Keratinocyte (primary cell): ENCODE measurements around the gene MYO16. TPM values are rescaled to one million over a fixed set of nuclear protein-coding genes. Genes with fewer than 3 reads are reported as not detected.

Experiments used
- DNase-seq: peaks from one replicate; pipeline ENCODE4 v3.0.0-alpha.2; 2011; ENCODE audit warnings: low read depth, missing footprints, low spot score
- FAIRE-seq: peaks from 2 replicates; lab custom pipeline; 2011; peaks lifted over from hg19 to GRCh38; lab: Jason Lieb, UNC
- H2AFZ ChIP-seq: 2 replicates; pipeline ENCODE4 v1.6.0; 2012; ENCODE audit warnings: low read length, control low read depth, inconsistent platforms; ENCODE audit not compliant: control insufficient read depth
- H3K27ac ChIP-seq: 2 replicates; pipeline ENCODE4 v1.5.1; 2011; ENCODE audit warnings: low read length; ENCODE audit not compliant: control insufficient read depth, insufficient read depth
- H3K27me3 ChIP-seq: 3 replicates; pipeline ENCODE4 v1.6.0; 2011; ENCODE audit warnings: low read length; ENCODE audit not compliant: control insufficient read depth, insufficient read depth; ENCODE audit errors: extremely low read depth
- H3K36me3 ChIP-seq, 2 experiments: 2 replicates in 1 of 2; 3 replicates in 1 of 2; pipeline ENCODE4 v1.5.1; 2011; ENCODE audit warnings: low read length in 2 of 2, mild to moderate bottlenecking in 1 of 2; ENCODE audit not compliant: control insufficient read depth in 2 of 2, insufficient read depth in 2 of 2; ENCODE audit errors: extremely low read depth in 1 of 2
- H3K4me1 ChIP-seq: 3 replicates; pipeline ENCODE4 v1.5.1; 2011; ENCODE audit warnings: low read length; ENCODE audit not compliant: control insufficient read depth, insufficient read depth; ENCODE audit errors: extremely low read depth
- H3K4me2 ChIP-seq: 3 replicates; pipeline ENCODE4 v1.6.0; 2011; ENCODE audit warnings: low read depth, low read length; ENCODE audit not compliant: control insufficient read depth, insufficient read depth; ENCODE audit errors: extremely low read depth
- H3K4me3 ChIP-seq, 3 experiments: fragments of 200-600 bp in 1 of 3; sonication (generic) in 1 of 3; 2 replicates in 2 of 3; 3 replicates in 1 of 3; pipeline ENCODE4 v1.5.1; 2011 to 2016; ENCODE audit warnings: low read length in 3 of 3, mild to moderate bottlenecking in 3 of 3, control low read depth in 2 of 3, inconsistent platforms in 1 of 3, low read depth in 1 of 3, mixed read lengths in 1 of 3, mixed run types in 1 of 3, moderate library complexity in 1 of 3; ENCODE audit not compliant: control insufficient read depth in 2 of 3, insufficient read depth in 2 of 3; ENCODE audit errors: extremely low read depth in 1 of 3
- H3K79me2 ChIP-seq: 2 replicates; pipeline ENCODE4 v1.6.0; 2012; ENCODE audit warnings: low read length; ENCODE audit not compliant: control insufficient read depth, insufficient read depth
- H3K9ac ChIP-seq: 3 replicates; pipeline ENCODE4 v1.6.0; 2011; ENCODE audit warnings: low read length; ENCODE audit not compliant: control insufficient read depth, insufficient read depth; ENCODE audit errors: extremely low read depth
- H3K9me1 ChIP-seq: 3 replicates; pipeline ENCODE4 v1.6.0; 2011; ENCODE audit warnings: low read length; ENCODE audit not compliant: control insufficient read depth, insufficient read depth; ENCODE audit errors: extremely low read depth
- H3K9me3 ChIP-seq: 2 replicates; pipeline ENCODE4 v1.5.1; 2012; ENCODE audit warnings: low read depth, low read length; ENCODE audit not compliant: control insufficient read depth
- H4K20me1 ChIP-seq: 3 replicates; pipeline ENCODE4 v1.6.0; 2011; ENCODE audit warnings: low read length; ENCODE audit not compliant: control insufficient read depth, insufficient read depth; ENCODE audit errors: extremely low read depth
- CTCF ChIP-seq, 3 experiments: IDR thresholded peaks in 1 of 3; conservative IDR thresholded peaks in 1 of 3; optimal IDR thresholded peaks in 1 of 3; 2 replicates in 2 of 3; 3 replicates in 1 of 3; pipeline versions ENCODE3 to v1.5.1; 2011; ENCODE audit warnings: low read length in 3 of 3, mild to moderate bottlenecking in 3 of 3, moderate library complexity in 2 of 3, control low read depth in 1 of 3, inconsistent platforms in 1 of 3; ENCODE audit not compliant: insufficient read depth in 2 of 3; ENCODE audit errors: extremely low read depth in 1 of 3
- EZH2 ChIP-seq: IDR thresholded peaks from one replicate; pipeline ENCODE4 v1.6.1; 2012; ENCODE audit warnings: inconsistent platforms, mild to moderate bottlenecking, low read length, moderate library complexity
- dilution Hi-C: fragments of 300-500 bp; cut with MboI; formaldehyde crosslinking; loops from one replicate; pipeline ENCODE4 v1.7.0; 2020; ENCODE audit warnings: low sequenced_read_pairs; ENCODE audit not compliant: extremely low pct_ligation_motif_present
- polyA plus RNA-seq, 5 experiments: library from polyadenylated mRNA; depleted of rRNA in 3 of 5; stranded (reverse) in 3 of 5; stranded (forward) in 1 of 5; unstranded in 1 of 5; fragments of >200 nt; gene quantifications; 1 replicate in 1 of 5; 2 replicates in 3 of 5; 3 replicates in 1 of 5; pipeline versions ENCODE4 v1.2.1 to v1.2.3, GENCODE V29; 2011 to 2012; ENCODE audit warnings: missing spikeins in 2 of 5, low read depth in 1 of 5, low replicate concordance in 1 of 5

Gene MYO16
- polyA plus RNA-seq, 1 donor (not counting 4 experiments of a cell fraction or from before 2014, with no cell fraction given), result 0.08 TPM

GRCh38 chr13:108708921-108709320, 79.5 kb downstream of the MYO16 start:
- Histone ChIP-seq H3K36me3 (no peaks in the 10 kb centered on the region), H3K9ac (no peak overlapping the region), H3K4me1 (no peaks in the 10 kb centered on the region), H2AFZ (no peak overlapping the region), H3K79me2 (no peaks in the 10 kb centered on the region), H3K27ac (no peak overlapping the region), H3K9me1 (no peaks in the 10 kb centered on the region), H3K27me3 (no peaks in the 10 kb centered on the region), H3K4me2 (no peak overlapping the region), H4K20me1 (no peaks in the 10 kb centered on the region), H3K9me3 (no peaks in the 10 kb centered on the region), H3K4me3 (no peak overlapping the region)
- dilution Hi-C loops, result no loop called here
- DNase-seq, result no peak
- TF ChIP-seq EZH2 (no peak), CTCF (optimal IDR thresholded peaks at IDR 0.05 in 1 of 3, IDR thresholded peaks at IDR 0.05 in 1 of 3, conservative IDR thresholded peaks at IDR 0.05 in 1 of 3; ENCODE audit: extremely low read depth in 1 of 3, insufficient read depth in 2 of 3, low read length in 3 of 3) (no peak)
- FAIRE-seq, result no peak

GRCh38 chr13:108711386-108711785, 82.0 kb downstream of the MYO16 start:
- no peak overlapping the region for H3K27ac ChIP-seq
- no peaks in the 10 kb centered on the region for H4K20me1 ChIP-seq
- no peaks in the 10 kb centered on the region for H3K36me3 ChIP-seq
- H3K9ac ChIP-seq, result no peak overlapping the region
- no peak for TF ChIP-seq EZH2
- no peak for TF ChIP-seq CTCF (optimal IDR thresholded peaks at IDR 0.05 in 1 of 3, IDR thresholded peaks at IDR 0.05 in 1 of 3, conservative IDR thresholded peaks at IDR 0.05 in 1 of 3; ENCODE audit: extremely low read depth in 1 of 3, insufficient read depth in 2 of 3, low read length in 3 of 3)
- H3K79me2 ChIP-seq, result no peaks in the 10 kb centered on the region
- dilution Hi-C loops, result no loop called here
- no peak for FAIRE-seq
- no peak for DNase-seq
- H3K4me3 ChIP-seq, result no peak overlapping the region
- no peak overlapping the region for H3K4me2 ChIP-seq
- no peaks in the 10 kb centered on the region for H3K4me1 ChIP-seq
- no peaks in the 10 kb centered on the region for H3K9me1 ChIP-seq
- no peaks in the 10 kb centered on the region for H3K9me3 ChIP-seq
- no peak overlapping the region for H2AFZ ChIP-seq
- H3K27me3 ChIP-seq, result no peaks in the 10 kb centered on the region
